CD4-positive, alpha-beta T cell (primary cell): ENCODE measurements around the gene GPRC5A. TPM values are rescaled to one million over a fixed set of nuclear protein-coding genes. Genes with fewer than 3 reads are reported as not detected.

ENCODE experiments used
- ATAC-seq: fragments of 200-7000 bp; cut with Tn5 transposase; one replicate; pipeline ENCODE4 v1.10.0; 2022; ENCODE audit warnings: mild to moderate bottlenecking; ENCODE audit not compliant: poor library complexity
- CTCF ChIA-PET: fragments of 350-600 bp; sonication (Branson Sonifier 250); formaldehyde crosslinking; loops from one replicate; lab custom pipeline; 2021; ENCODE audit warnings: antibody characterized with exemption, inconsistent platforms; lab: Charles Lee
- POLR2A ChIA-PET: fragments of 350-600 bp; sonication (Branson Sonifier 250); formaldehyde crosslinking; loops from one replicate; lab custom pipeline; 2021; ENCODE audit warnings: antibody characterized with exemption, inconsistent platforms; lab: Charles Lee
- DNase-seq, 14 experiments: peaks; one replicate each; pipeline ENCODE4 v3.0.0-alpha.2; 2013 to 2020; ENCODE audit warnings: mixed read lengths in 2 of 14
- H3K27ac ChIP-seq, 2 donors: one replicate each; pipeline versions ENCODE4 v1.5.1 to v1.7.0; 2013; ENCODE audit warnings: low read length in 2 of 2, low read depth in 1 of 2, mild to moderate bottlenecking in 1 of 2
- H3K27me3 ChIP-seq, 2 experiments: 1 replicate in 1 of 2; 2 replicates in 1 of 2; pipeline versions ENCODE4 v1.6.1 to v1.7.0; 2013; ENCODE audit warnings: low read length in 2 of 2, control low read depth in 1 of 2, mild to moderate bottlenecking in 1 of 2, moderate library complexity in 1 of 2; ENCODE audit not compliant: insufficient read depth in 2 of 2, control insufficient read depth in 1 of 2
- H3K36me3 ChIP-seq: one replicate; pipeline ENCODE4 v1.6.1; 2013; ENCODE audit warnings: low read length, control low read depth; ENCODE audit not compliant: insufficient read depth
- H3K4me1 ChIP-seq: one replicate; pipeline ENCODE4 v1.6.1; 2013; ENCODE audit warnings: low read length, control low read depth; ENCODE audit not compliant: insufficient read depth
- H3K4me3 ChIP-seq: one replicate; pipeline ENCODE4 v1.5.1; 2013; ENCODE audit warnings: mild to moderate bottlenecking, low read length, moderate library complexity
- H3K9me3 ChIP-seq, 2 experiments: 1 replicate in 1 of 2; 2 replicates in 1 of 2; pipeline versions ENCODE4 v1.6.1 to v1.7.0; 2013; ENCODE audit warnings: low read length in 2 of 2, mild to moderate bottlenecking in 2 of 2, control low read depth in 1 of 2, moderate library complexity in 1 of 2; ENCODE audit not compliant: control insufficient read depth in 1 of 2, insufficient read depth in 1 of 2
- H3K27ac Mint-ChIP-seq: one replicate; pipeline ENCODE4 v1.8.0; 2020; ENCODE audit warnings: mixed read lengths
- H3K27me3 Mint-ChIP-seq: one replicate; pipeline ENCODE4 v1.8.0; 2021; ENCODE audit warnings: mixed read lengths
- H3K36me3 Mint-ChIP-seq: one replicate; pipeline ENCODE4 v1.8.0; 2021; ENCODE audit warnings: low read depth, mixed read lengths
- H3K4me1 Mint-ChIP-seq: one replicate; pipeline ENCODE4 v1.8.0; 2021; ENCODE audit warnings: low read depth, mixed read lengths
- H3K4me3 Mint-ChIP-seq: one replicate; pipeline ENCODE4 v1.8.0; 2020; ENCODE audit warnings: mild to moderate bottlenecking, mixed read lengths
- H3K9me3 Mint-ChIP-seq: one replicate; pipeline ENCODE4 v1.8.0; 2020; ENCODE audit warnings: mixed read lengths
- CTCF ChIP-seq: fragments of 200-600 bp; IDR thresholded peaks from one replicate; pipeline ENCODE4 v1.8.0; 2022; ENCODE audit warnings: antibody characterized with exemption, mild to moderate bottlenecking
- intact Hi-C, 2 experiments: fragments of 100-400 bp; cut with DNase I in 1 of 2; cut with micrococcal nuclease in 1 of 2; formaldehyde crosslinking; loops; one replicate each; pipeline versions ENCODE4 v1.15.1 to v1.9.0; 2023 to 2025; cut with DNase I, micrococcal nuclease
- total RNA-seq, 174 experiments: library from RNA in 2 of 174; stranded (reverse) in 2 of 174; gene quantifications; one replicate each; pipeline ENCODE4 v1.2.3 and lab custom pipeline; 2021 to 2026

The GPRC5A gene
- total RNA-seq, 2 experiments from 2014 or later, result 0.14 to 0.47 TPM

- ATAC-seq, result no peak
- ChIA-PET CTCF (no interaction called here), POLR2A (no interaction called here)
- DNase-seq, result no peak
- H3K4me1 ChIP-seq, result no peaks in the 10 kb centered on the region
- no peak overlapping the region for H3K27ac ChIP-seq
- Mint-ChIP-seq H3K9me3 (no peaks in the 10 kb centered on the region), H3K4me1 (no peaks in the 10 kb centered on the region), H3K36me3 (no peaks in the 10 kb centered on the region), H3K27me3 (peaks cover 4% of the 10 kb centered on the region), H3K4me3 (no peak overlapping the region), H3K27ac (no peak overlapping the region)
- H3K36me3 ChIP-seq, result no peaks in the 10 kb centered on the region
- H3K9me3 ChIP-seq, result no peaks in the 10 kb centered on the region
- TF ChIP-seq CTCF, result no peak
- no peak overlapping the region for H3K4me3 ChIP-seq
- peaks cover 2 to 3% of the 10 kb centered on the region in 2 experiments for H3K27me3 ChIP-seq
- intact Hi-C loops, result no loop called here
These were observed 9.4 kb downstream of the GPRC5A start for GRCh38 chr12:12900786-12901157.

DNA sequence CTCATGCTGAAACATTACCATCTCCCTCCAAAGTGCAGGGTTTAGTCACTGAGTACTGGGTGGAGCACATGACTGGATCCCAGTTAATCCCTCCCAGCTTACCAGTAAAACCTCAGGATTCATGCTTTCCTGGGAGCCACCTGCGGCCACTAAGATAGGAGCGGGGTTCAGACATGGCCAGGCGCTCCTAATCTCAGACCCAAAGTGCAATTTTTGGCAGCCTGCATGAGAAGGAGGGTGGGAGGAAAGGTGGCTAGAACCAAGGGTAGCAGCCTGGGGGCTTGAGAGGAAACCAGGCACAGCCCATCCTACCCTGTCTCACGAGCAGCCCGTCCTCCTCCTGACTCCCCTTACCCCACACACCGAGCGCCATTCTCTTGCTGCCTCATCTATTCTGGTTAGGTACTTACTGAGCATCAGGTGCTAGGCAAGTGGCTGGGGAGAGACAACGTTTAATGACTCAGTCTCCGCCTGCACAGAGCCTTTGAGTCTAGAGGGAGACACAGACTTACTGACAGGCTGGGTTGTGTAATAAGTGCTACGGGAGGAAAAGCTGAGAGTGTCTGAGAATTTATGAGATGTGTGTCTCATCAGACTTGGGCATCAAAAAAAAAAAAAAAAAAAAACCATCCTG lies 9.9 kb downstream of the GPRC5A start:
- CTCF ChIA-PET, result no interaction called here
- H3K4me1 ChIP-seq, result no peaks in the 10 kb centered on the region
- H3K4me3 Mint-ChIP-seq, result no peak overlapping the region
- H3K36me3 ChIP-seq, result no peaks in the 10 kb centered on the region
- no peak for DNase-seq
- no peaks in the 10 kb centered on the region for H3K36me3 Mint-ChIP-seq
- TF ChIP-seq CTCF, result no peak
- POLR2A ChIA-PET, result no interaction called here
- no peak overlapping the region for H3K27ac Mint-ChIP-seq
- no peak overlapping the region for H3K4me3 ChIP-seq
- H3K4me1 Mint-ChIP-seq, result no peaks in the 10 kb centered on the region
- H3K9me3 Mint-ChIP-seq, result no peaks in the 10 kb centered on the region
- H3K27ac ChIP-seq, result no peak overlapping the region
- peaks cover 2 to 8% of the 10 kb centered on the region in 2 experiments for H3K27me3 ChIP-seq
- no peak for ATAC-seq
- H3K9me3 ChIP-seq, result no peaks in the 10 kb centered on the region
- intact Hi-C loops, result no loop called here
- peaks cover 4% of the 10 kb centered on the region for H3K27me3 Mint-ChIP-seq

GRCh38 chr12:12902036-12902435 lies 10.7 kb downstream of the GPRC5A start:
- CTCF ChIA-PET, result no interaction called here

More at GRCh38 chr12:12902036-12902435, 10.7 kb downstream of the GPRC5A start:
- peaks cover 4% of the 10 kb centered on the region for H3K27me3 Mint-ChIP-seq
- Histone ChIP-seq H3K27ac (no peak overlapping the region), H3K4me1 (no peaks in the 10 kb centered on the region), H3K36me3 (no peaks in the 10 kb centered on the region), H3K27me3 (peaks cover 2 to 8% of the 10 kb centered on the region in 2 experiments), H3K9me3 (no peaks in the 10 kb centered on the region), H3K4me3 (no peak overlapping the region)
- no peaks in the 10 kb centered on the region for H3K4me1 Mint-ChIP-seq
- DNase-seq, result no peak
- POLR2A ChIA-PET, result no interaction called here
- no peak overlapping the region for H3K27ac Mint-ChIP-seq
- ATAC-seq, result no peak
- no peaks in the 10 kb centered on the region for H3K9me3 Mint-ChIP-seq
- no peaks in the 10 kb centered on the region for H3K36me3 Mint-ChIP-seq
- intact Hi-C loops, result no loop called here
- TF ChIP-seq CTCF, result no peak
- H3K4me3 Mint-ChIP-seq, result no peak overlapping the region
